Astrocyte (in vitro differentiated cells and primary cell): ENCODE data around the gene KRT23. TPM values are rescaled to one million over a fixed set of nuclear protein-coding genes. Genes with fewer than 3 reads are reported as not detected.

Source experiments
- DNase-seq: peaks from one replicate; pipeline ENCODE4 v3.0.0-alpha.2; 2010; ENCODE audit warnings: low read depth
- FAIRE-seq: peaks from 2 replicates; lab custom pipeline; 2011; peaks lifted over from hg19 to GRCh38; lab: Jason Lieb, UNC
- H2AFZ ChIP-seq: 2 replicates; pipeline ENCODE4 v1.6.0; 2012; ENCODE audit warnings: low read depth, low read length, inconsistent platforms
- H3K27ac ChIP-seq: 2 replicates; pipeline ENCODE4 v1.5.1; 2011; ENCODE audit warnings: low read depth, low read length, inconsistent platforms
- H3K27me3 ChIP-seq: 2 replicates; pipeline ENCODE4 v1.6.0; 2011; ENCODE audit warnings: low read length, inconsistent platforms; ENCODE audit not compliant: insufficient read depth
- H3K36me3 ChIP-seq: 2 replicates; pipeline ENCODE4 v1.5.1; 2011; ENCODE audit warnings: low read length, inconsistent platforms; ENCODE audit not compliant: insufficient read depth
- H3K4me1 ChIP-seq: 2 replicates; pipeline ENCODE4 v1.5.1; 2011; ENCODE audit warnings: low read length, inconsistent platforms; ENCODE audit not compliant: insufficient read depth
- H3K4me2 ChIP-seq: 2 replicates; pipeline ENCODE4 v1.6.0; 2012; ENCODE audit warnings: low read length, inconsistent platforms
- H3K4me3 ChIP-seq: 2 replicates; pipeline ENCODE4 v1.5.1; 2011; ENCODE audit warnings: low read depth, mild to moderate bottlenecking, low read length, inconsistent platforms; ENCODE audit not compliant: insufficient read depth
- H3K79me2 ChIP-seq: 2 replicates; pipeline ENCODE4 v1.6.0; 2012; ENCODE audit warnings: mild to moderate bottlenecking, low read length, inconsistent platforms; ENCODE audit not compliant: insufficient read depth
- H3K9ac ChIP-seq: 2 replicates; pipeline ENCODE4 v1.6.0; 2012; ENCODE audit warnings: mild to moderate bottlenecking, low read length, inconsistent platforms
- H3K9me3 ChIP-seq: 2 replicates; pipeline ENCODE4 v1.5.1; 2012; ENCODE audit warnings: low read depth, mild to moderate bottlenecking, low read length, inconsistent platforms; ENCODE audit not compliant: insufficient read depth
- H4K20me1 ChIP-seq: 2 replicates; pipeline ENCODE4 v1.6.0; 2012; ENCODE audit warnings: low read length, inconsistent platforms; ENCODE audit not compliant: insufficient read depth
- H3K27ac Mint-ChIP-seq: one replicate; pipeline ENCODE4 v1.8.0; 2021; ENCODE audit warnings: mild to moderate bottlenecking, mixed read lengths; ENCODE audit not compliant: unreplicated experiment
- H3K27me3 Mint-ChIP-seq: one replicate; pipeline ENCODE4 v1.8.0; 2021; ENCODE audit warnings: low read depth, mixed read lengths; ENCODE audit not compliant: unreplicated experiment
- H3K36me3 Mint-ChIP-seq: one replicate; pipeline ENCODE4 v1.8.0; 2021; ENCODE audit warnings: low read depth, mixed read lengths; ENCODE audit not compliant: unreplicated experiment
- H3K4me1 Mint-ChIP-seq: one replicate; pipeline ENCODE4 v1.8.0; 2021; ENCODE audit warnings: low read depth, mixed read lengths; ENCODE audit not compliant: unreplicated experiment
- H3K4me3 Mint-ChIP-seq: one replicate; pipeline ENCODE4 v1.8.0; 2021; ENCODE audit warnings: mild to moderate bottlenecking, moderate library complexity, mixed read lengths; ENCODE audit not compliant: unreplicated experiment
- H3K9me3 Mint-ChIP-seq: one replicate; pipeline ENCODE4 v1.8.0; 2021; ENCODE audit warnings: mild to moderate bottlenecking, mixed read lengths; ENCODE audit not compliant: unreplicated experiment
- CTCF ChIP-seq: IDR thresholded peaks from 2 replicates; pipeline ENCODE4 v1.5.1; 2011; ENCODE audit warnings: low read depth, mild to moderate bottlenecking, inconsistent platforms, low read length, moderate library complexity; ENCODE audit not compliant: insufficient read depth
- EZH2 ChIP-seq: IDR thresholded peaks from 2 replicates; pipeline ENCODE4 v1.6.1; 2012; ENCODE audit warnings: mild to moderate bottlenecking, low read length, inconsistent platforms; ENCODE audit not compliant: insufficient read depth
- total RNA-seq: library from RNA; stranded (reverse); gene quantifications from 2 replicates; pipeline ENCODE4 v1.2.1, GENCODE V29; 2021

KRT23 gene
- total RNA-seq, 1 donor from 2014 or later = not detected

GRCh38 chr17:40958086-40958953, 20.9 kb upstream of the KRT23 start:
- Histone ChIP-seq H3K4me1 (peaks cover 41% of the 10 kb centered on the region), H2AFZ (no peak overlapping the region), H3K4me3 (no peak overlapping the region), H3K36me3 (no peaks in the 10 kb centered on the region), H3K4me2 (no peak overlapping the region), H3K9ac (peak overlapping the region; percentile 73), H3K27me3 (no peaks in the 10 kb centered on the region), H3K79me2 (no peaks in the 10 kb centered on the region), H4K20me1 (no peaks in the 10 kb centered on the region), H3K9me3 (no peaks in the 10 kb centered on the region), H3K27ac (peak overlapping the region; percentile 92)
- Mint-ChIP-seq H3K27me3 (no peaks in the 10 kb centered on the region), H3K27ac (no peak overlapping the region), H3K4me1 (peaks cover 41% of the 10 kb centered on the region), H3K4me3 (no peak overlapping the region), H3K9me3 (peaks cover 2% of the 10 kb centered on the region), H3K36me3 (no peaks in the 10 kb centered on the region)
- FAIRE-seq = no peak
- DNase-seq = no peak
- TF ChIP-seq EZH2 (no peak), CTCF (no peak)

DNA sequence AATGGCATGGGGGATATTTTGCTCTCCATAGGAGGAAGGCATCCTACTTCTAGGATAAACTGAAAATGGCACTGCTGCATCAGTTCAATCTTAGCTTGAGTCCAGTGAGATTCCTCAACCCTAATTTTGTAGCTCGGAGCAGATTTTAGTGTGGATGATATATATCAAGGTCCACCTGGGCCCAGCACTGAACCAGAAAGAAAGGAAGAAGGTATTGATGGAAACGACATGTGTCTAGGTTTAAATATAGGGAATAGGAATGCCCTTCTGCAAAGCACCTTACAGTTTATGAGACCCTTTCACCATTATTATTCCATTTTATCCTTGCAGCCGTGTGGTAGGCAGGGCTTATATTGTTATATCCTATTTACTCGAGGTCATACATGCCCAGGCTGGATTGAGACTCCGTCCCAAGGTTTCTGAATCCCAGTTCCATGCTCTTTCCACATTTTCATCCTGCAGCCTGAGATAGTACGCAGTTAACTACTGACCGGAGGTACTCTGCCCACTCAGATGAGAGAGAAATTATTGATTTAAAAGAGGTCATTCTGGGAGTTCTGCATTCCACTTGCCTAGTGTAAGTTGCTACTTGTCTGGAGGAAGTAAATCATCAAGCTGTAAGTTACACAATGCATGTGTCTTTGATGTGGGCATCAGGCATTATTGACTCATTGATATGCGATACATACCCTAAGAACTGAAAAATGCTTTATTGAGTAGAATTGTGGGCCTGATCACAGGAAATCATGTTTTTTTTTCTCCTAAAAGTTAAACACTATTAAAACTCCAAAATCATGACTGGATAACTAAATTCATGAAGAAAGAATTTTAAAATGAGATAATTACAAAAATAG, 19.2 kb upstream of the KRT23 start:
- no peak overlapping the region for H3K4me3 Mint-ChIP-seq

More for the DNA sequence above, 19.2 kb upstream of the KRT23 start:
- H3K27ac ChIP-seq = peak overlapping the region; percentile 92
- H3K4me1 ChIP-seq = peaks cover 54% of the 10 kb centered on the region
- no peak overlapping the region for H3K4me3 ChIP-seq
- DNase-seq (peak; percentile 100), FAIRE-seq (peak; percentile 93)
- H3K27me3 ChIP-seq = no peaks in the 10 kb centered on the region
- no peaks in the 10 kb centered on the region for H4K20me1 ChIP-seq
- no peaks in the 10 kb centered on the region for H3K9me3 ChIP-seq
- no peaks in the 10 kb centered on the region for H3K79me2 ChIP-seq
- no peaks in the 10 kb centered on the region for H3K36me3 ChIP-seq
- H3K27ac Mint-ChIP-seq = peak overlapping the region; percentile 72
- peaks cover 54% of the 10 kb centered on the region for H3K4me1 Mint-ChIP-seq
- no peaks in the 10 kb centered on the region for H3K9me3 Mint-ChIP-seq
- peak overlapping the region; percentile 73 for H3K9ac ChIP-seq
- TF ChIP-seq CTCF (no peak), EZH2 (no peak)
- no peaks in the 10 kb centered on the region for H3K27me3 Mint-ChIP-seq
- peak overlapping the region; percentile 35 for H3K4me2 ChIP-seq
- no peaks in the 10 kb centered on the region for H3K36me3 Mint-ChIP-seq
- no peak overlapping the region for H2AFZ ChIP-seq
